Measurements from ENCODE around the gene SIM1.
"Not testable (repeated sequence)": the region's sequence is repeated elsewhere in the genome, so short reads cannot be mapped to it uniquely, and the experiment has no call there.

The SIM1 gene

GRCh38 chr6:100420711-100421110, 44.0 kb downstream of the SIM1 start:
- no peak for DNase-seq

- no peak for DNase-seq
Measured at GRCh38 chr6:100417036-100417435, 47.7 kb downstream of the SIM1 start.

DNA sequence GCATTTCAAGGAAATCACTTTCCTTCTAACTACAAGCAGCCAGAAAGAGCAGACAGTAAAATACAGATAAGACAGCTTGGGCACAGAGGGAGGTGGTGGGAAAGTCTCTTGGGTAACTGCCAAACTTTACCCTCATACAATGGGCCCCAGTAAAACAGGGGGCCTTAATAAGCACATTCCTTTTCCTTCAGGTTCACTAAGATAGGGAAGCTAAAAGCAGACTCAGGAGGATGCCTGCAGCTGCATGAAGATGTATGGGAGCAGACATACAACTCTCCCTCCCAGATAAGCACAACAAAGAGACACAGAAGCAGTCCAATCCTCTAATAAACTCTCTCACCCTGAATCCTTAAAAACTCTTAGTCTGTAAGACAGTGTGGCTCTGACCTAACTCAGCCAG, 49.0 kb downstream of the SIM1 start:
- no peak for DNase-seq

GRCh38 chr6:100412872-100413271, 51.8 kb downstream of the SIM1 start:
- no peak for DNase-seq

GRCh38 chr6:100404051-100404450, 60.7 kb downstream of the SIM1 start:
- DNase-seq, result no peak

DNA sequence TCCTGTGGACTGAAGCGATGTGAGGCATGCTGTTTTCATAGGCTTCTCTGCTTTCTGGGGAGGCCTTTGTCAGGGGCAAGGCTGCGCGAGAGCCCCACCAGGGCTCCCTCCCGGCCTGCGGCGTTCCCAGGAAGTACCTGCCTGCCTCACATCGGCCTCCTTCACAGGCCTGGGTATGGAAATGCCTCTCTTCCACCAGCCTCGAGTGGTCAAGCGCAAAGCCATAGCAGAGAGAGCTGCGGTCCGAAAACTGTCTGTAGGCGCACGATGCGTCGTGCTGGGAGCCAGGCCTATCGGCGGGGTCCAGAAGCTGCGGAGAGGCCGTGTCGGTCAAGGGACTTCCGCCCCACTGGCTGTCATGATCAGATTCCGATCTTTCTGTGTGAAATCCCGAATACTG, 71.2 kb downstream of the SIM1 start:
- no peak for DNase-seq

GRCh38 chr6:100392423-100392822, 72.3 kb downstream of the SIM1 start:
- no peak for DNase-seq

GRCh38 chr6:100388868-100389519, 75.7 kb downstream of the SIM1 start:
- DNase-seq, result no peak

DNA sequence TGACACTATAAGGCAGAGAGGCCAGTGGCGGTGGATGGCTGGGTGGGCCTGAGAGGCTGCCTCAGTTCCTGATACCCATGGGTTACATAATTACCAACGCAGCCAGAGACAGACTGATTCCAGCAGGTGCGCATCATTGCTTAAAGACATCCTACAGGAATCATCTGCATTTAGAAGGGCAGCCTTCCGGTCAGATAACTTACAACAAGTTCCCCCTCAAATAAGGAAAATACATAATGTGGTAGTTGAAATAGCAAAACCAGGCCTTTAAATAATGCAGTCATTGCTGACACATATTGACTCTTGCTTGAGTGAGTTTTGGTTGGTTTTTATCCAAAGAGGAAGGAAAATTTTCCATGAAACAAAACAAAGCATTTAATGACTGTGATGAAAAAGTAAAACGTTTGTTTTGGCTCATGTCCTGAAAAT, 81.9 kb downstream of the SIM1 start:
- DNase-seq, result no peak

GRCh38 chr6:100382031-100382430, 82.7 kb downstream of the SIM1 start:
- DNase-seq, result no peak

DNA sequence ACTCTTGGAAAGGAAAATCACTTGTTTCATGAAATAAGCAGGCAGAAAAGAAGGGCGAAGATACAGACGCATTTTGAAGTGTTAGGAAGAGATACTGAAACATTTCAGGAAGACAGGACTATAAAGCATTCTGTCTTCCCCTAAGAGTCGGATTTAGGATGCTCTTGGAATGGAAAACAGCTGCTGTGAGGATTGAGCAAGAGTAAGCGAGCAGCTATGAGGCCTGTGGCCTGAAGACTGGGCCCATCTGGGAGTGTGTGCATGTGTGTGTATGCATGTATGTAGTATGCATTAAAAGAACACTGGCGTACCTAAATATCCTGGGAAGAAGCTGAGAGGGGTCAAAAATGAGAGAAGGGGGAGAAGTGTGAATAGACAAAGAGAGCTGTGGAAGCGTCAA, 83.6 kb downstream of the SIM1 start:
- DNase-seq, result no peak

GRCh38 chr6:100379386-100379785, 85.3 kb downstream of the SIM1 start:
- DNase-seq, result no peak

DNA sequence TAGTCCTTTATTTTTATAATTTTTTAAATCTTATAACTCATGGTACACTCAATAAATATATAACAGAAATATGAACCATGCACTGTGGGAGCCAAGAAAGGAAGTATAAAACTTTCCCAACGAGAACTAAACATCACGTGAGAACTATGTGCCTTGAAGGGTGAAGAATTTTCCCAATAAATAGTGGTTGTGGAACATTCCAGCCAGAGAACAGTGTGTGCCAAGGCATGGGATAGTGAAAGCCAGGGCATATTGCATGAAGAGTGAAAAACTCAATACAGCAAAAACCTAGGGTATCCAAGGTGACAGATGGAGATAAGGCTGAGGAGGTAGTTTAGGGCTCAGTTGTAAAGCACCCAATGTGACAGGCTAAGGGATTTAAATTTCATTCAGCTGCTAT, 86.1 kb downstream of the SIM1 start:
- DNase-seq, result no peak

DNA sequence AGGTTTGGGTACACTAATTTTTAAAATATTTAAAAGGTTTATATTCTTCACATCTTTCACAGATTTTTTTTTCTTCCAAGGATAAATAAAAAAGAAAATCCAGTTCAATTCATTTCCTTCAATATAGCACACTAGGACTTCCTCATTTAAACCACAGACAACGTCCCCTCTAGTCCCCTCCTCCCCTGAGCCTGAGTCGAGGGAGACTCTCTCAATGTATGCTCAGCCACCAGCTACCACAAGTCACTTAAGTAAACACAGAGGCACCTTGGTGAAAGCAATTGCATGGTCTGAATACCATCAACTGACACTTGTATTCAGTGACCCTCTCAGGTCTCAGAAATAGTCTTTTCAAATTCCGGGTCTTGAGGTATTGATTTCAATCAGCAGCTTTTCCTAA, 88.6 kb downstream of the SIM1 start:
- no peak for DNase-seq

- DNase-seq, result no peak
Measured at GRCh38 chr6:100372326-100373091, 92.2 kb downstream of the SIM1 start.

DNA sequence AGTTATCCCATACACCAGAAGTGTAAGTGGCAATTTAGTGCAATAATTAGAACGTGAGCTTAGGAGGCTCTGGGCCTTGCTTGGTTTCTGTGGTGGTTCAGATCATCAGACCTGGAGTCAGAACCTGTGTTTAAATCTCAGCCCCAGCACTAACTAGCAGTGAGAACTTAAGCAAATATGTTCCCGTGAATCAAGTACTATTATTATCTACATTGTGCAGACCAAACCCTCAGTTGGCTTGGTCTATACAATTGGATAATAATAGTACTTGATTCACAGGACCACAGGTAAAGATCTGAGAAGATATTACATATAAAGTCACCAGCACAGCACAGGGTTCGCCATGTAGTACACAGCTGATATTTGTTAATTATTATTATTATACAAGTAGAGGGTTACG, 93.1 kb downstream of the SIM1 start:
- DNase-seq, result no peak

- no peak for DNase-seq
Measured at GRCh38 chr6:100370265-100370664, 94.5 kb downstream of the SIM1 start.

DNA sequence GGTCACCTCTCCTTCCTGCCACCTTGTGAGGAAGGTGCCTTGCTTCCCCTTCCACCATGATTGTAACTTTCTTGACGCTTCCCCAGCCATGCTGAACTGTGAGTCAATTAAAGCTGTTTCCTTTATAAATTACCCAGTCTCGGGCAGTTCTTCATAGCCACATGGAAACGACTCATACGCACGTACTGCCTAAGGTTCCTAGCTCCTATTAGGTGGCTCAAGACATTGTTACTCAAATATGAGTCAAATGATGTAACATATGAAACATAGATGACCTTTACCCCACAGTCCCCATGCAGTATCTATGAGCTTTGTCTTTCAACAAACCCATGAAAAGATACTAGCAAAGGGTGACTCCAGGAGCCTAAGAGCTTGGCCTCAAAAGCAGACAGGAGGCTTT, 98.3 kb downstream of the SIM1 start:
- no peak for DNase-seq

GRCh38 chr6:100363651-100364050, 101.1 kb downstream of the SIM1 start:
- no peak for DNase-seq

GRCh38 chr6:100354736-100355641, 109.7 kb downstream of the SIM1 start:
- DNase-seq, result not testable (repeated sequence)

DNA sequence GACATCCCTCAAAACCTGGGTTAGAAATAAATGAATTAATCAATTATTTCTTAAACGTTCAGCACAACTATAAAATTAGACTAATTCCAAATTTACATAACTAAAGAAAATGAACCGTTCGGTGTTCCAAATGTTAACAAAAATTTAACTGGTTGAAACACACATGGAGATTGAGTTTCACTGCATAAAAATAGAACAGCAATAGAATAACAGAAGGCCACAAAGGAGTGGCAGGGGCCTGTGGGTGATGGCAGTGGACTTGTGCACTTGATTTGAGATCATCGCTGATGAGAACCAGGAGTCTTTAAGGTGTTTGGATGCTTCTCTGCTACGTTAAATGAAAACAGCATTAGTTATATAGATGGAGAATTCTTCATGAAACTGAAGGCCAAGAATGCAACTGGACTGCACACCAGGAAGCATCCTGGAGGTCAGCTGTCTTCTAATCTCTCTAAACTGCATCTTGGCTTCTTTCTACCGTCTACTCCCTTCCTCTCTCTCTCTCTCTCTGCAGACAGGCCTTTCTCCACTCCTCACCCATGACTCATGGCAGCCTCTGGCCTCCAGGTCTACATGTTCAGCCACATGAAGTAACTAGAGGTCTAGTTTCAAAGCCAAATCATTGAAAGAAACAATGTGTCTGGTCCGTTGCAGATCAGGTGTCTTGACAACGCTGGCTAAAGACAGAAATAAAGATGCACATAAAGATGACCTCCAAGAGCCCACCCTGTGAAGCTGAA, 111.3 kb downstream of the SIM1 start:
- DNase-seq, result no peak

GRCh38 chr6:100350139-100350538, 114.6 kb downstream of the SIM1 start:
- DNase-seq, result no peak

DNA sequence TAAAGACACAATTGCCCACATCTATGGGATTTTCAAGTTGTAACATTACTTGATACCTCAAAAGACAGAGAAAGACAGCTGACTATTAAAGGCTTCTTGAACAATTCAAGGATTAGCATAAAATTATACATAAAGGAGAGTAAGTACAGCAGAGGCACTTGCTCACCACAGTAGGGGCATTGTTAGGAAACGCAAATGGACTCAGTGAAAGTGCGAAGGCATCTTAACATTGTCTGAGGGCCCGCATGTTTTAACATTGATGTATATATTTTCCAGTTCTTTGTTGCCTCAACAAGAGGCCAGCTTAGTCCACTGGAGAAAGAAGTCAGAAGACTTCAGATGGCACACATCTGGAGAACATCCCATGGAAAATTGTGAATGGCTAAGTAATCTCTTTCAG, 115.4 kb downstream of the SIM1 start:
- no peak for DNase-seq

Data from left hindlimb (tissue), 1 donor.